ENCODE results near the gene CLEC2A.

CLEC2A gene

DNA sequence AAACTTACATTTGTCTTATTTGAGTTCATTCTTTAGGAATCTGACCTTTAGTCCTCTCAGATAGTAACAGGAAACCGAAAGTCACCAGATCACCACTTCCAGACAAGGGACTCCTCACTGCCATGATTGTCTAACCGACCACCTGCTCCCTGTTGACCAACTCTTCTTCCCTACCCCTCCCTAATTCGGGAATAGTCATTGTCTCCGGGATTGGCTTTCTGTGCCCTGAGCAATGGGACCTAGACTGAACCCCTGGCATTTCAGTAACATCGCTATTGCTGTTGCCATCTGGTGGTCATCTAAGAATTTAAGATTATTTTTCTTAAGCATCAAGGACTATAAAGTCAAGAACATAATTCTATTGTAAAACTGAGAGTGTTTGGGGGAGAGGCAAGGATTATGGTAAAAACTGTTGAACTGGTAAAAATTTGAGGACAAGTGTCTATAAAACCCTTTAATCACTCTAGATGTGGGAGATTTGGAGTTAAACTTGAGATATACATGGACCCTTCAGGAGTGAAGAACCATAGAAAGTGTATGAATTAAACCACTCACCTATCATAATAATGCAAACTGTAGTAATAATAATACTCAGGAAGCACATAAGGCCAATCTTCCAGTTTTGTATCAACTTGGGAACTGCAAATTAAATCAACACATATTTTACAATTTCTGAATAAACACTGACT, 6.3 kb downstream of the CLEC2A start:
- H2AFZ ChIP-seq (ENCODE audit: low read depth, low read length) = no peak overlapping the region
- no peak overlapping the region for H3K27ac ChIP-seq (ENCODE audit: low read length)
- no peaks in the 10 kb centered on the region for H3K9me3 ChIP-seq (ENCODE audit: insufficient read depth, low read length, severe bottlenecking)
- TF ChIP-seq EZH2 (IDR thresholded peaks at IDR 0.05; ENCODE audit: borderline replicate concordance, low read depth, low read length, severe bottlenecking) = no peak
- TF ChIP-seq, protein P1, sequence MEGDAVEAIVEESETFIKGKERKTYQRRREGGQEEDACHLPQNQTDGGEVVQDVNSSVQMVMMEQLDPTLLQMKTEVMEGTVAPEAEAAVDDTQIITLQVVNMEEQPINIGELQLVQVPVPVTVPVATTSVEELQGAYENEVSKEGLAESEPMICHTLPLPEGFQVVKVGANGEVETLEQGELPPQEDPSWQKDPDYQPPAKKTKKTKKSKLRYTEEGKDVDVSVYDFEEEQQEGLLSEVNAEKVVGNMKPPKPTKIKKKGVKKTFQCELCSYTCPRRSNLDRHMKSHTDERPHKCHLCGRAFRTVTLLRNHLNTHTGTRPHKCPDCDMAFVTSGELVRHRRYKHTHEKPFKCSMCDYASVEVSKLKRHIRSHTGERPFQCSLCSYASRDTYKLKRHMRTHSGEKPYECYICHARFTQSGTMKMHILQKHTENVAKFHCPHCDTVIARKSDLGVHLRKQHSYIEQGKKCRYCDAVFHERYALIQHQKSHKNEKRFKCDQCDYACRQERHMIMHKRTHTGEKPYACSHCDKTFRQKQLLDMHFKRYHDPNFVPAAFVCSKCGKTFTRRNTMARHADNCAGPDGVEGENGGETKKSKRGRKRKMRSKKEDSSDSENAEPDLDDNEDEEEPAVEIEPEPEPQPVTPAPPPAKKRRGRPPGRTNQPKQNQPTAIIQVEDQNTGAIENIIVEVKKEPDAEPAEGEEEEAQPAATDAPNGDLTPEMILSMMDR (IDR thresholded peaks at IDR 0.05; ENCODE audit: borderline replicate concordance, extremely low read depth, low read length, poor library complexity, severe bottlenecking) = peak; percentile 57
- H3K36me3 ChIP-seq (ENCODE audit: insufficient read depth, low read length) = no peaks in the 10 kb centered on the region
- no peak overlapping the region for H3K9ac ChIP-seq (ENCODE audit: low read depth, low read length)
- peaks cover 8% of the 10 kb centered on the region for H3K27me3 ChIP-seq (ENCODE audit: insufficient read depth, low read length, poor library complexity)
- peaks cover 2% of the 10 kb centered on the region; the same call in 1 of the 2 replicates for H3K4me1 ChIP-seq (ENCODE audit: insufficient read depth, low read length)
- H3K4me3 ChIP-seq (ENCODE audit: low read depth in 1 of 2, low read length in 2 of 2) = no peak overlapping the region
- H4K20me1 ChIP-seq (ENCODE audit: insufficient read depth, low read length) = no peaks in the 10 kb centered on the region
- ATAC-seq (ENCODE audit: insufficient read depth, low read depth) (peak; percentile 47; the same call in 1 of the 3 replicates), DNase-seq (no peak)
- H3K4me2 ChIP-seq (ENCODE audit: insufficient read depth, low read length) = peak overlapping the region; percentile 45; the same call in 1 of the 2 replicates
- no peaks in the 10 kb centered on the region for H3K79me2 ChIP-seq (ENCODE audit: insufficient read depth, low read length)

DNA sequence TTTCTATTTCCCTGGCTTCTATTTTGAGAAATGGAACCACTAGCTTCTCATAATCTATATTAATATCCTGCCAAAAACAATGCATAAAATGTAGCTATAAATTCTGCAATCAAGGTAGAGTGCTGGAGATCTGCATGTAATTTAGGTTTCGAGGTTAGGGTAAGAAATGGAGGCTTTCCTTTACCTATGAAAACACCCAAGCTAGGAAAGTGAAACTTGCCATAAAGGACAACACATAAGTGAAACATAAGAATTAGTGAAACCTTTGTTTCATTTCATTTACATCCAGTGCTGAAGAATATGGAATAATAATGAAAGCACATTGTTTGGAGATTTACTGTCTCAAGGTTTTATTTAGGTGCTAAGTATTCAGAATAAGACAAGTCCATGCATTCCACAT, 9.7 kb downstream of the CLEC2A start:
- Histone ChIP-seq H3K4me3 (ENCODE audit: low read depth in 1 of 2, low read length in 2 of 2) (no peak overlapping the region), H3K9me3 (ENCODE audit: insufficient read depth, low read length, severe bottlenecking) (no peaks in the 10 kb centered on the region), H3K27ac (ENCODE audit: low read length) (no peak overlapping the region), H2AFZ (ENCODE audit: low read depth, low read length) (no peak overlapping the region), H3K4me2 (ENCODE audit: insufficient read depth, low read length) (no peak overlapping the region), H3K27me3 (ENCODE audit: insufficient read depth, low read length, poor library complexity) (peaks cover 4% of the 10 kb centered on the region), H3K4me1 (ENCODE audit: insufficient read depth, low read length) (peaks cover 2% of the 10 kb centered on the region; the same call in 1 of the 2 replicates), H3K36me3 (ENCODE audit: insufficient read depth, low read length) (no peaks in the 10 kb centered on the region), H3K79me2 (ENCODE audit: insufficient read depth, low read length) (no peaks in the 10 kb centered on the region), H3K9ac (ENCODE audit: low read depth, low read length) (no peak overlapping the region), H4K20me1 (ENCODE audit: insufficient read depth, low read length) (no peaks in the 10 kb centered on the region)
- no peak for ATAC-seq (ENCODE audit: insufficient read depth, low read depth)
- no peak for DNase-seq
- no peak for TF ChIP-seq EZH2 (IDR thresholded peaks at IDR 0.05; ENCODE audit: borderline replicate concordance, low read depth, low read length, severe bottlenecking)
- TF ChIP-seq, protein P1 (IDR thresholded peaks at IDR 0.05; ENCODE audit: borderline replicate concordance, extremely low read depth, low read length, poor library complexity, severe bottlenecking) = no peak

- no peak overlapping the region for H3K4me3 ChIP-seq (ENCODE audit: low read depth in 1 of 2, low read length in 2 of 2)
- peaks cover under 1% of the 10 kb centered on the region for H3K27me3 ChIP-seq (ENCODE audit: insufficient read depth, low read length, poor library complexity)
- DNase-seq (no peak), ATAC-seq (ENCODE audit: insufficient read depth, low read depth) (no peak)
- TF ChIP-seq EZH2 (IDR thresholded peaks at IDR 0.05; ENCODE audit: borderline replicate concordance, low read depth, low read length, severe bottlenecking) = no peak
- TF ChIP-seq, protein P1 (IDR thresholded peaks at IDR 0.05; ENCODE audit: borderline replicate concordance, extremely low read depth, low read length, poor library complexity, severe bottlenecking) = no peak
- no peaks in the 10 kb centered on the region for H3K9me3 ChIP-seq (ENCODE audit: insufficient read depth, low read length, severe bottlenecking)
- no peak overlapping the region for H3K9ac ChIP-seq (ENCODE audit: low read depth, low read length)
- no peak overlapping the region for H2AFZ ChIP-seq (ENCODE audit: low read depth, low read length)
- no peaks in the 10 kb centered on the region for H4K20me1 ChIP-seq (ENCODE audit: insufficient read depth, low read length)
- H3K27ac ChIP-seq (ENCODE audit: low read length) = no peak overlapping the region
- no peak overlapping the region for H3K4me2 ChIP-seq (ENCODE audit: insufficient read depth, low read length)
- H3K79me2 ChIP-seq (ENCODE audit: insufficient read depth, low read length) = no peaks in the 10 kb centered on the region
- H3K4me1 ChIP-seq (ENCODE audit: insufficient read depth, low read length) = no peaks in the 10 kb centered on the region
- H3K36me3 ChIP-seq (ENCODE audit: insufficient read depth, low read length) = no peaks in the 10 kb centered on the region
Observed at GRCh38 chr12:9920451-9920850, 11.7 kb downstream of the CLEC2A start.

Data from DND-41 (cell line).